ENCODE results near the gene KLHL2. TPM values are rescaled to one million over a fixed set of nuclear protein-coding genes. Genes with fewer than 3 reads are reported as not detected.
A peak's percentile ranks its signal among the peaks of the same experiment; 100 is the strongest.

The KLHL2 gene
- total and polyA plus RNA-seq, 2 of the 13 experiments (the other 11 are each of a cell fraction or from before 2014, with no cell fraction given), result 9.2 to 17.6 TPM

GRCh38 chr4:165327211-165328100 is 120.1 kb downstream of the KLHL2 start, which contains the start of gene MSMO1 (continued):
- TF ChIP-seq REST (IDR thresholded peaks at IDR 0.05; ENCODE audit: borderline replicate concordance in 1 of 2, low read depth in 1 of 2, low read length in 2 of 2), result peak; percentile 62 to 89
- no peak for TF ChIP-seq MIER2 (CRISPR knock-in tag; IDR thresholded peaks at IDR 0.05)
- TF ChIP-seq ZNF329 (CRISPR knock-in tag; IDR thresholded peaks at IDR 0.05; ENCODE audit: low read depth), result no peak; the same call in 1 of the 2 replicates
- 0 out of 2 replicates have a peak, but pooled peaks have one; percentile 1 for TF ChIP-seq ETV5 (CRISPR knock-in tag; IDR thresholded peaks at IDR 0.05; ENCODE audit: borderline replicate concordance)
- TF ChIP-seq ZNF574 (CRISPR knock-in tag; IDR thresholded peaks at IDR 0.05), result peak; percentile 59
- TF ChIP-seq HMG20A (CRISPR knock-in tag; IDR thresholded peaks at IDR 0.05; ENCODE audit: borderline replicate concordance), result no peak
- TF ChIP-seq LBX2 (CRISPR knock-in tag; IDR thresholded peaks at IDR 0.05; ENCODE audit: borderline replicate concordance), result 0 out of 2 replicates have a peak, but pooled peaks have one; percentile 29
- TF ChIP-seq RARG (CRISPR knock-in tag; IDR thresholded peaks at IDR 0.05; ENCODE audit: low read depth), result no peak
- TF ChIP-seq ZNF407 (CRISPR knock-in tag; IDR thresholded peaks at IDR 0.05; ENCODE audit: not compliant biosample characterization), result peak; percentile 45
- TF ChIP-seq TBL1XR1 (IDR thresholded peaks at IDR 0.05; ENCODE audit: borderline replicate concordance, low read length, partially characterized antibody), result no peak
- TF ChIP-seq MYNN (CRISPR knock-in tag; IDR thresholded peaks at IDR 0.05; ENCODE audit: low read depth), result peak; percentile 96; the same call in 1 of the 2 replicates
- TF ChIP-seq ZNF343 (CRISPR knock-in tag; IDR thresholded peaks at IDR 0.05), result peak; percentile 93
